HepG2 (cell line): ENCODE measurements around the gene ANKRD55. TPM values are rescaled to one million over a fixed set of nuclear protein-coding genes. Genes with fewer than 3 reads are reported as not detected.

Experiments
- ARID3A ChIP-seq: IDR thresholded peaks from 2 replicates; pipeline ENCODE4 v1.6.1; 2012; ENCODE audit warnings: low read depth, low read length, improper control_type of control experiment
- ATF1 ChIP-seq: IDR thresholded peaks from 2 replicates; pipeline ENCODE4 v1.6.1; 2016; ENCODE audit warnings: mild to moderate bottlenecking, control low read depth
- CEBPG ChIP-seq: IDR thresholded peaks from 2 replicates; pipeline ENCODE4 v1.6.1; 2016
- CREB1 ChIP-seq, 2 experiments: fragments of 450-650 bp in 1 of 2; IDR thresholded peaks; 2 replicates each; pipeline ENCODE4 v1.6.1; 2016 to 2017; ENCODE audit warnings: control low read depth in 1 of 2, mild to moderate bottlenecking in 1 of 2, missing compliant biosample characterization in 1 of 2, missing genetic modification characterization in 1 of 2
- HMG20A ChIP-seq: IDR thresholded peaks from 2 replicates; pipeline ENCODE4 v1.6.1; 2016; ENCODE audit warnings: borderline replicate concordance
- HMGXB3 ChIP-seq: sonication (generic); formaldehyde crosslinking; IDR thresholded peaks from 2 replicates; pipeline ENCODE4 v1.4.0; 2020; ENCODE audit warnings: missing genetic modification reagents, borderline replicate concordance
- HOXA9 ChIP-seq: sonication (generic); formaldehyde crosslinking; IDR thresholded peaks from 2 replicates; pipeline ENCODE4 v1.8.1; 2022; ENCODE audit warnings: missing genetic modification reagents, mild to moderate bottlenecking, moderate library complexity, borderline replicate concordance
- MIXL1 ChIP-seq: IDR thresholded peaks from 2 replicates; pipeline ENCODE4 v1.6.1; 2016
- NCOA5 ChIP-seq: sonication (generic); formaldehyde crosslinking; IDR thresholded peaks from 2 replicates; pipeline ENCODE4 v1.4.0; 2020; ENCODE audit warnings: missing genetic modification reagents
- NFYC ChIP-seq: IDR thresholded peaks from 2 replicates; pipeline ENCODE4 v1.6.1; 2016; ENCODE audit warnings: missing genetic modification reagents, missing compliant biosample characterization
- PAWR ChIP-seq: sonication (generic); formaldehyde crosslinking; IDR thresholded peaks from 2 replicates; pipeline ENCODE4 v1.4.0; 2020; ENCODE audit warnings: missing genetic modification reagents, mild to moderate bottlenecking, borderline replicate concordance
- PHF20 ChIP-seq: sonication (generic); formaldehyde crosslinking; IDR thresholded peaks from 2 replicates; pipeline ENCODE4 v1.5.0; 2020; ENCODE audit warnings: mild to moderate bottlenecking, missing genetic modification reagents
- SRF ChIP-seq: IDR thresholded peaks from 2 replicates; pipeline ENCODE4 v1.6.1; 2011; ENCODE audit warnings: mild to moderate bottlenecking, low read depth, low read length, moderate library complexity
- TEAD3 ChIP-seq: optimal IDR thresholded peaks from 2 replicates; pipeline ENCODE3; 2016; ENCODE audit warnings: borderline replicate concordance
- TGIF2 ChIP-seq: IDR thresholded peaks from 2 replicates; pipeline ENCODE4 v1.6.1; 2016; ENCODE audit warnings: control low read depth, missing compliant biosample characterization
- XRCC5 ChIP-seq: fragments of 200-400 bp; formaldehyde crosslinking; optimal IDR thresholded peaks from 2 replicates; pipeline ENCODE3; 2017; ENCODE audit warnings: mild to moderate bottlenecking, low read length
- ZC3H4 ChIP-seq: sonication (generic); formaldehyde crosslinking; IDR thresholded peaks from 2 replicates; pipeline ENCODE4 v1.4.0; 2020; ENCODE audit warnings: missing genetic modification reagents, borderline replicate concordance
- ZNF142 ChIP-seq: sonication (generic); formaldehyde crosslinking; IDR thresholded peaks from 2 replicates; pipeline ENCODE4 v1.4.0; 2020; ENCODE audit warnings: missing genetic modification reagents
- ZNF546 ChIP-seq: sonication (generic); formaldehyde crosslinking; conservative IDR thresholded peaks from 2 replicates; pipeline ENCODE4 v1.8.1; 2023; ENCODE audit warnings: mild to moderate bottlenecking, missing genetic modification reagents
- polyA plus RNA-seq, 8 experiments: library from polyadenylated mRNA; depleted of rRNA in 3 of 8; stranded (reverse) in 7 of 8; unstranded in 1 of 8; fragments of >200 nt; fragmentation: Illumina TruSeq in 4 of 8; extraction: Trizol in 4 of 8; gene quantifications; 2 replicates each; pipeline versions ENCODE4 v1.2.1 to v1.2.3, GENCODE V29; 2011 to 2016; ENCODE audit warnings: low read depth in 4 of 8, missing spikeins in 1 of 8, mixed read lengths in 1 of 8; ENCODE audit not compliant: insufficient read depth in 1 of 8
- total RNA-seq, 5 experiments: library from RNA; depleted of rRNA; stranded (reverse); fragments of >200 nt; fragmentation: Illumina TruSeq; extraction: Trizol; gene quantifications; 2 replicates each; pipeline ENCODE4 v1.2.3, GENCODE V29; 2016; ENCODE audit warnings: low read depth in 1 of 5

ANKRD55 gene
- total and polyA plus RNA-seq, 2 of the 13 experiments (the other 11 are each of a cell fraction or from before 2014, with no cell fraction given): 0.11 to 0.28 TPM

- TF ChIP-seq ZNF142 (CRISPR knock-in tag) (no peak), XRCC5 (peak; percentile 90), TGIF2 (peak; percentile 89), ATF1 (peak; percentile 69; the same call in 1 of the 2 replicates), PHF20 (CRISPR knock-in tag) (no peak; the same call in 1 of the 2 replicates), ZC3H4 (CRISPR knock-in tag) (no peak), MIXL1 (CRISPR knock-in tag) (peak; percentile 88), CEBPG (CRISPR knock-in tag) (peak; percentile 49), CREB1 (IDR thresholded peaks at IDR 0.05) (peak; percentile 71), CREB1 (CRISPR knock-in tag; IDR thresholded peaks at IDR 0.05) (peak; percentile 81), NFYC (CRISPR knock-in tag) (peak; percentile 37; the same call in 1 of the 2 replicates), SRF (no peak), PAWR (CRISPR knock-in tag) (no peak), NCOA5 (no peak), ARID3A (peak; percentile 94), TEAD3 (CRISPR knock-in tag) (peak; percentile 97), HMGXB3 (CRISPR knock-in tag) (0 out of 2 replicates have a peak, but pooled peaks have one; percentile 60), ZNF546 (no peak), HOXA9 (CRISPR knock-in tag) (no peak), HMG20A (CRISPR knock-in tag) (peak; percentile 91)
These were observed 109.4 kb downstream of the ANKRD55 start (continued) for GRCh38 chr5:56123531-56124243.
